ENCODE results near the gene BTLA. TPM values are rescaled to one million over a fixed set of nuclear protein-coding genes. Genes with fewer than 3 reads are reported as not detected.

The BTLA gene
- polyA plus RNA-seq, 1 donor from 2014 or later = not detected

DNA sequence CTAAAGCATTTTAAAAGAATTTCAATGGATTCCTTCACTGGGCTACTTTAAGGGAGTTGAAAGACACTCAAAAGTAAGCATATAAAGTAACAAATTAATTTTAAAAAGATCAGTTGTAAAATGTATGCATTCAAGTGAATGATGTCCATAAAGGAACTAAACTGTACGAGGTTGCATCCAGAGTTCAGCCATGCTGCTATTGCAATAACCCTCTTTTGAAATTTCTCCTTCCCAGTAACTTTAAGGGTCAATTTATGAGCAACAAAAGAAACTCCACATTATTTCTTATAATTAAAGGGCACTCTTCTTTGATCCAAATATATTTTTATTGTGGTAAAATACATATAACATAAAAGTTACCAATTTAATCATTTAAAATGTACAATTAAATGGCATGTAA, 22.9 kb downstream of the BTLA start:
- Histone ChIP-seq H3F3A (ENCODE audit: insufficient read depth, low read length, poor library complexity, severe bottlenecking) (no peaks in the 10 kb centered on the region), H3K27ac (ENCODE audit: low read length) (no peak overlapping the region), H3K79me2 (replicated peaks; ENCODE audit: insufficient read depth, low read length) (no peaks in the 10 kb centered on the region), H3K27me3 (ENCODE audit: insufficient read depth, low read depth, low read length) (no peaks in the 10 kb centered on the region), H3K4me3 (ENCODE audit: low read length) (no peak overlapping the region), H3K9ac (ENCODE audit: low read length) (no peak overlapping the region), H3K9me3 (ENCODE audit: low read length) (no peaks in the 10 kb centered on the region), H2AFZ (ENCODE audit: low read depth, low read length) (no peak overlapping the region), H3K4me2 (ENCODE audit: low read length) (no peak overlapping the region), H3K9me2 (ENCODE audit: insufficient read depth, low read length) (no peaks in the 10 kb centered on the region), H4K20me1 (ENCODE audit: insufficient read depth) (no peaks in the 10 kb centered on the region), H3K36me3 (ENCODE audit: insufficient read depth, low read length) (no peaks in the 10 kb centered on the region)
- TF ChIP-seq, protein P1, sequence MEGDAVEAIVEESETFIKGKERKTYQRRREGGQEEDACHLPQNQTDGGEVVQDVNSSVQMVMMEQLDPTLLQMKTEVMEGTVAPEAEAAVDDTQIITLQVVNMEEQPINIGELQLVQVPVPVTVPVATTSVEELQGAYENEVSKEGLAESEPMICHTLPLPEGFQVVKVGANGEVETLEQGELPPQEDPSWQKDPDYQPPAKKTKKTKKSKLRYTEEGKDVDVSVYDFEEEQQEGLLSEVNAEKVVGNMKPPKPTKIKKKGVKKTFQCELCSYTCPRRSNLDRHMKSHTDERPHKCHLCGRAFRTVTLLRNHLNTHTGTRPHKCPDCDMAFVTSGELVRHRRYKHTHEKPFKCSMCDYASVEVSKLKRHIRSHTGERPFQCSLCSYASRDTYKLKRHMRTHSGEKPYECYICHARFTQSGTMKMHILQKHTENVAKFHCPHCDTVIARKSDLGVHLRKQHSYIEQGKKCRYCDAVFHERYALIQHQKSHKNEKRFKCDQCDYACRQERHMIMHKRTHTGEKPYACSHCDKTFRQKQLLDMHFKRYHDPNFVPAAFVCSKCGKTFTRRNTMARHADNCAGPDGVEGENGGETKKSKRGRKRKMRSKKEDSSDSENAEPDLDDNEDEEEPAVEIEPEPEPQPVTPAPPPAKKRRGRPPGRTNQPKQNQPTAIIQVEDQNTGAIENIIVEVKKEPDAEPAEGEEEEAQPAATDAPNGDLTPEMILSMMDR (IDR thresholded peaks at IDR 0.05; ENCODE audit: poor library complexity, severe bottlenecking) = no peak
- TF ChIP-seq RAD21 (conservative IDR thresholded peaks at IDR 0.05) (no peak), TAF1 (IDR thresholded peaks at IDR 0.05; ENCODE audit: low read depth) (no peak), EP300 (conservative IDR thresholded peaks at IDR 0.05; ENCODE audit: poor library complexity, severe bottlenecking) (no peak), SMC3 (conservative IDR thresholded peaks at IDR 0.05; ENCODE audit: poor library complexity) (no peak)

DNA sequence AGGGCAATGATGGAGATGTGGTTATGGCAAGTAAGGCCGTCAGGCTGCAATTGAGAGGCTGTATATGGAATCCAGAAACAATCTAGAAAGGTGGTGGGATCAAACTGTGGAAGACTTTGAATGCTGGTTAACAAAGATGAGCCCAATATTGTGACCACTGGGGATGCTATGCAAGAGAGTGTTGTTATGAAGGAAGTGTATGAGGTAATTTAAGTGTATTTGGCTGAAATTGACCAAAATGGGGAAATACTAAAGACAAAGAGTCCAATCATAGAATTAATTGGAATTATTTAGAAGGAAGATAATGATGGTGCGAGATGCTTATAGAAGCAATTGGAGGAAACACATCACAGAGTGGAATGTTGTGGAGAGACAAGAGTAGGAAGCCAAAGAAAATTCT, 24.5 kb downstream of the BTLA start:
- H3K9me2 ChIP-seq (ENCODE audit: insufficient read depth, low read length) = no peaks in the 10 kb centered on the region
- H3K27me3 ChIP-seq (ENCODE audit: insufficient read depth, low read depth, low read length) = no peaks in the 10 kb centered on the region
- H3K9ac ChIP-seq (ENCODE audit: low read length) = no peak overlapping the region
- H2AFZ ChIP-seq (ENCODE audit: low read depth, low read length) = no peak overlapping the region
- H3K4me2 ChIP-seq (ENCODE audit: low read length) = no peak overlapping the region
- H3K4me3 ChIP-seq (ENCODE audit: low read length) = no peak overlapping the region
- H3K27ac ChIP-seq (ENCODE audit: low read length) = no peak overlapping the region
- TF ChIP-seq RAD21 (conservative IDR thresholded peaks at IDR 0.05) (no peak), EP300 (conservative IDR thresholded peaks at IDR 0.05; ENCODE audit: poor library complexity, severe bottlenecking) (no peak), EZH2 (IDR thresholded peaks at IDR 0.05; ENCODE audit: borderline replicate concordance, insufficient read depth, low read length, poor library complexity, severe bottlenecking) (no peak), TAF1 (IDR thresholded peaks at IDR 0.05; ENCODE audit: low read depth) (no peak), MXI1 (conservative IDR thresholded peaks at IDR 0.05; ENCODE audit: poor library complexity, severe bottlenecking) (no peak), POLR2AphosphoS5 (IDR thresholded peaks at IDR 0.05) (no peak), SMC3 (conservative IDR thresholded peaks at IDR 0.05; ENCODE audit: poor library complexity) (no peak)
- TF ChIP-seq, protein P2, sequence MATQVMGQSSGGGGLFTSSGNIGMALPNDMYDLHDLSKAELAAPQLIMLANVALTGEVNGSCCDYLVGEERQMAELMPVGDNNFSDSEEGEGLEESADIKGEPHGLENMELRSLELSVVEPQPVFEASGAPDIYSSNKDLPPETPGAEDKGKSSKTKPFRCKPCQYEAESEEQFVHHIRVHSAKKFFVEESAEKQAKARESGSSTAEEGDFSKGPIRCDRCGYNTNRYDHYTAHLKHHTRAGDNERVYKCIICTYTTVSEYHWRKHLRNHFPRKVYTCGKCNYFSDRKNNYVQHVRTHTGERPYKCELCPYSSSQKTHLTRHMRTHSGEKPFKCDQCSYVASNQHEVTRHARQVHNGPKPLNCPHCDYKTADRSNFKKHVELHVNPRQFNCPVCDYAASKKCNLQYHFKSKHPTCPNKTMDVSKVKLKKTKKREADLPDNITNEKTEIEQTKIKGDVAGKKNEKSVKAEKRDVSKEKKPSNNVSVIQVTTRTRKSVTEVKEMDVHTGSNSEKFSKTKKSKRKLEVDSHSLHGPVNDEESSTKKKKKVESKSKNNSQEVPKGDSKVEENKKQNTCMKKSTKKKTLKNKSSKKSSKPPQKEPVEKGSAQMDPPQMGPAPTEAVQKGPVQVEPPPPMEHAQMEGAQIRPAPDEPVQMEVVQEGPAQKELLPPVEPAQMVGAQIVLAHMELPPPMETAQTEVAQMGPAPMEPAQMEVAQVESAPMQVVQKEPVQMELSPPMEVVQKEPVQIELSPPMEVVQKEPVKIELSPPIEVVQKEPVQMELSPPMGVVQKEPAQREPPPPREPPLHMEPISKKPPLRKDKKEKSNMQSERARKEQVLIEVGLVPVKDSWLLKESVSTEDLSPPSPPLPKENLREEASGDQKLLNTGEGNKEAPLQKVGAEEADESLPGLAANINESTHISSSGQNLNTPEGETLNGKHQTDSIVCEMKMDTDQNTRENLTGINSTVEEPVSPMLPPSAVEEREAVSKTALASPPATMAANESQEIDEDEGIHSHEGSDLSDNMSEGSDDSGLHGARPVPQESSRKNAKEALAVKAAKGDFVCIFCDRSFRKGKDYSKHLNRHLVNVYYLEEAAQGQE (IDR thresholded peaks at IDR 0.05; ENCODE audit: borderline replicate concordance) = no peak
- TF ChIP-seq, protein P1 (IDR thresholded peaks at IDR 0.05; ENCODE audit: poor library complexity, severe bottlenecking) = no peak
- H3K36me3 ChIP-seq (ENCODE audit: insufficient read depth, low read length) = no peaks in the 10 kb centered on the region
- no peaks in the 10 kb centered on the region for H3K9me3 ChIP-seq (ENCODE audit: low read length)
- no peaks in the 10 kb centered on the region for H3K79me2 ChIP-seq (replicated peaks; ENCODE audit: insufficient read depth, low read length)
- no peaks in the 10 kb centered on the region for H3F3A ChIP-seq (ENCODE audit: insufficient read depth, low read length, poor library complexity, severe bottlenecking)
- no peaks in the 10 kb centered on the region for H4K20me1 ChIP-seq (ENCODE audit: insufficient read depth)

All from neural cell (in vitro differentiated cells).